ENCODE data around the gene PREX1.

Gene PREX1

DNA sequence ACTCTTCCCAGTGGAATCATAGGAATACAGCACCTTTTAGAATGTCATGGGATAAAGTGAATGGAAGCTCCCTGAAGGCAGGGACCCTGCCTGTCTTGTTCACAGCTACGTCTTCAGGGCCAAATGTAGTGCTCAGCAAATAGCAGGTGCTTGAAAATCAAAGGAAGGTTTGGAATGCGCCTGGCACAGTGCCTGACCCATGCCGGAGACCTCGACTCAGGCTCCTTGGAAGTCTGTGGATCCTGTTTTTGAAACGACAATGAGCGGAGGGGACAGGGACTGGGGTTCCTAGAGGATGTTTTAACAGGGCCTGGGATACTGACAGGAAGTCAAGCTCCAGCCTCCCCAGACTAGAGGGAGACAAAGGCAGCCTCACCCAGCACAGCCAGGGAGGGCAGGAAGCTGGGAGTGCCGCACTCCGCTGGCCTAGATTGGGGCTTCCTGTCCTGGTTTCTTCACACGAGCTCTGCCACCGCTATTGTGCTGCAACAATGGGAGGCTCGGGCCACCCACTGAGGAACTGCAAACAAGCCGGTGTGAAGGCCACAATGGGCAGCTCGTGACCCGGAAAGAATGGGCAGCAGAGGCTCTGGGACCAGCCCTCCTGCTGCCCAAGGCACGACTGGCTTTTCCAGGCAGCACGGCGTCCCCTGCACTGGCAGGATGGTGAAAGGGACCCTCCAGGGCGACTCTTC is 76.7 kb downstream of the PREX1 start:
- DNase-seq (ENCODE audit: low spot score) = peak; percentile 89

- DNase-seq (ENCODE audit: low spot score) = no peak
These were observed 77.4 kb downstream of the PREX1 start for GRCh38 chr20:48750376-48750775.

DNA sequence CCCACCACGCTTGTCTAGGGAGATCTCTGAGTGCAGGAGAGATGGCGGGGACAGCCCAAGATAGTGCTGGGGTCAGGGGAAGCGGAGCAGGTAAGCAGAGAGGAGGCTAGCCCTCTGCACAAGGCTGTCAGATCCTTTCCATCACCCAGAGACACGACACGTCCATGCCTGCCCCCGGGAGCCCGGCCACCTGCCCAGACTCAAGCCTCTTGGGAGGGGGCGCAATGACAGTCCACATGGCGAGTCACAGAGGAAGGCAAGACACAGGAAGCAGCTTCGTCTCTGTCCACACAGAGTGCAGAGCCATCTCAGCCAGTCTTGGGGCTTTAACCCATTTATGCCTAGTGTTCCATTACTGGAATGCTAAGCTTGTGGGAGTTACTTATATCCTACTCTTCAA is 78.4 kb downstream of the PREX1 start:
- no peak for DNase-seq (ENCODE audit: low spot score)

GRCh38 chr20:48748556-48748955 is 79.2 kb downstream of the PREX1 start:
- DNase-seq (ENCODE audit: low spot score) = no peak

DNA sequence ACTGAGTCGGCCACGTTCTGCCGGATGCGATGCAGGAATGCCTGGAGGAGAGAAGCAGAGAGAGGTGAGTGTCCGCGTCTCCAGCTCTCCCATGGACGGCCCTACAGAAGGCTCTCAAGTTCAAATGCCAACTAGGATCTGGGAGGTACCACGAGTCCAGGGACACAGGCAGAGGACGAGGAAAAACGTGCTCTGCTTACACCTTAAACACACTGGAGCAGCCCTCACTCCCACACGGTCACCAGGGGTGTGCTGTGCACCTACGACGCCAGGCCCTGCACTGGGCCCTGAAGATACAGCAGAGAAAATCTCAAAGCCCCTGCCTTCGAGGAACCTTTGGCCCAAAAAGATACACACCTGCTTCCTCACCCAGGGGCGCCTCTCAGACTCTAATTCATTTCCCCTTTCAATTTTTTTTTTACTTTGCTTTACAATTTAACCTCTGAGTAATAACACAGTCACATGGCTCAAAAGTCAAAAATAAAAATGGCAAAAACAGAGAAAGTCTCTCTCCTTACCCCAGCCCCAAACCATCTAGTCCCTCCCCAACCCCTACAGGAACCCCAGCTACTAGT is 79.9 kb downstream of the PREX1 start:
- DNase-seq (ENCODE audit: low spot score) = no peak

DNA sequence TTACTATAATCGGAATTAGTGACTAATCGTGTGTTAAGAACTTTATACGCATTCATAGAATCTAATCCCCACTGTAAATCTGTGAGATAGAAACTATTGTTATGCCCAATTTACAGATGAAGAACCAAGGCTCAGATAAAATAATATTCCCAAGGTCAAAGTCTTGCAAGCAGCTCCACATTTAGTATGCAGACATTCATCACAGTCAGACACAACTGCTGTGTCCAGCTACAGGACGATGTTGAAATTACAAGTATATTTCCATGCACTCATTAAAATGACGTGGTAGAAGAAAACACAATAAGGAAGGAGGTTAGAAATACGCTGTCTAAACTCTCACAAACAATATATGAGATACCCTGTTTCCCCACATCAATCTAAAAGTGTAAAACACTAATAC is 82.5 kb downstream of the PREX1 start:
- DNase-seq (ENCODE audit: low spot score) = no peak

- DNase-seq (ENCODE audit: low spot score) = no peak
These were observed 83.3 kb downstream of the PREX1 start for GRCh38 chr20:48744515-48744914.

DNA sequence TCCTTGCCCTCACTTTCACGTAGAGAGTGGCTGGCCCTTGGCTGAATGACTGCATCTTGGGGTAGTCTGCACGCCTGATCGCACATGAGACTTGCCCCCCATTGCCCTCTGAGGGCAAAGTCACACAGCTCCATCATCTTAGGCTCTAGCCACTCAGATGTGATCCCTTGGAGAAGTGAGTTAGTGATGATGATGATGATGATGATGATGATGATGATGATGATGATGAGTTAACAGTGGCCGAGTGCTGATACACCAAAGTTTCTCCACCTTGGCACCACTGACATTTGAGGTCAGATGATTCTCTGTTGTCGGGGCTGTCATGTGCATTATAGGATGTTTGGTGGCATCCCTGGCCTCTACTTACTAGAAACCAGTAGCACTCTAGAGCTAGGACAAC is 84.0 kb downstream of the PREX1 start:
- DNase-seq (ENCODE audit: low spot score) = no peak

DNA sequence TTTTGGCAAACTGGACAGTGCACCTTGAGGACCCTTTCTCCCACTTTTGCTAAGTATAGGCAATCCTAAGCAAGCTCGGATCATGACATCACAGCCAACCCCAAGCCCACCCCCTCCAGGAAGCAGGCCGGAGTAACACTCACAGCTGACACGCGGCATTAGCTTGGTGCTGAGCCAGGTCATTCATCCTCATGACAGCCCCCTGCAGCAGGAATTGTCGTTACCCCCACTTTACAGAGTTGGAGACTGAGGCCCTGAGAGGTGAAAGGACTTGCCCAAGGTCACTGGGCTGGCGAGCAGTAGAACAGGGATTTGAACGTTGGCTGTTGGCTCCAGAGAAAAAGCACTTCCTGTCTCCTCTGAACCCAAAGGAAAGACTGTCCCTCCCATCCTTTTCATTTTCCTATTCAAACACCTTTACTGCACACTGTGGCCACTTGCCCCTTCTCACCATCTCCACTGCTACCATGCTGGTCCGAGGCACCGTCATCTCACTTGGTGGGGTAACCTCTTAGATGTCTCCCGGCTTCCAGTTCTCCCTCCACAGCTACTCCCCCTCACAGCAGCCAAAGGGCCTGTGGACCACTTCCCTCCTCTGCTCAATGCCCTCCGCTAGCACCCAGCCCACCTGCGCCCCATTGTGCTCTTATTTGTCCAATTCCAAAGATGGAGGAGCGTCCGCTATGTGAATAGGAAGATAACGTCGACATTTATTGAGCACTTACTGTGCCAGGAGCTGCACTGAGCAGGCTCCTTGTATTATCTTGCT is 84.7 kb downstream of the PREX1 start:
- DNase-seq (ENCODE audit: low spot score) = no peak

GRCh38 chr20:48742233-48742632 is 85.6 kb downstream of the PREX1 start:
- no peak for DNase-seq (ENCODE audit: low spot score)

- DNase-seq (ENCODE audit: low spot score) = no peak
These were observed 86.1 kb downstream of the PREX1 start for GRCh38 chr20:48741669-48742068.

- DNase-seq (ENCODE audit: low spot score) = no peak
These were observed 87.1 kb downstream of the PREX1 start for GRCh38 chr20:48740712-48741111.

DNA sequence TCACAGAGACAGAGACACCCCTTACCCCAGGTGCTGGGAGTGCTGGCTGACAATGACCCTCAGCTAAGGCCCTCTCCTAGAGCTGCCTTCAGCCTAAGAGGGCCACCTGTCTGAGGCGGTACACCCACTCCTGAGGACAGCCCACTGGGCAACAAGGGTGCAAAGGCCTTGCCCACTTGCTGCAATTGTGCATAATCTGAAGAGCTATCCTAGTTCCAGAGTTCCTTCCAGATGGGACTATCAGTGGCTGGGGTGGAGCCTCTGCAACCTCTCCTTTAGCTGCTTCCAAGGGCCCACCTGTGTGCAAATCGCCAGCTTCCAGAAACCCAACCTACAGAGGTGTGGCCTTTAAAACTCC is 87.5 kb downstream of the PREX1 start:
- DNase-seq (ENCODE audit: low spot score) = no peak

- DNase-seq (ENCODE audit: low spot score) = no peak
These were observed 88.2 kb downstream of the PREX1 start for GRCh38 chr20:48739395-48740291.

DNA sequence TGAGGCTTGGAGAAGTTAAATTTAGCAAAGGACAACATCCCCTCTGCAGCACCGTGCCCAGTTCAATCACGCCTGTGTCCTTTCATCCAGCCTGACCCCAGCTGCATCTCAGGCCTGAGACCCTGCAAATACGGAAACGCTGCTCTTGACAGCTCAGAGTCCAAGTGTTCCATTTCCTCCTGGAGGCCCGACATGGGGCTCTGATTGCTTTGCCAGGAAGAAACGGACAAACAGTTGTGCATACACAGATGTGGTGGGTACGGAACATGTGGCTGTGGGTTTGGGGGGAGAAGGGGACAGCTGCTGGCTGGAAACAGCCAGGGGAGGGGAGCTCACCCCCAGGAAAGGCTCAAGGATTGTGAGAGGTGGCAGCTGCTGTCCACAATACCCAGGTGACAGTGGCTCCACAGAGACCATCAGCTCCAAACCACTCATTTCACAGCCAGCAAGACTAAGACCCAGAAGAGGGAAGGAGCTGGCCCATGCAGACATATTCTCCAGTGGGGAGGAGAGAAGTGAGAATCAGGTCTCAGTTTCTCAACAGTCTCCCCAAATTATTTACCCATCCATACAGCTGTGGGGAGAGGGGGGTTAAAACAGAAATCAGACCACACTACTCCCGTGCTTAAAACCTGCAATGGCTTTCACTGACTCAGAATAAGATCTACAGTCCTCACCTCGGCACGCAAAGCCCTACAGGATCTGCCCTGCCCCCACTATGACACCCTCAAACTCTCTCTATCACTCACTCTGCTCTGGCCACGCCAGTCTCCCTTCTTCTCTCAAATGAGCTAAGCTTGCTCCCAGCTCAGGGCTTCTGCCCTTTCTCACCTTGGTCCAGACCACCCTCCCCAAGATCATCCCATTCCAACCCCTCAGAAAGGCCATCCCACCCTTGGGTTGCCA is 89.1 kb downstream of the PREX1 start:
- no peak for DNase-seq (ENCODE audit: low spot score)

- DNase-seq (ENCODE audit: low spot score) = no peak
These were observed 89.8 kb downstream of the PREX1 start for GRCh38 chr20:48738094-48738398.

DNA sequence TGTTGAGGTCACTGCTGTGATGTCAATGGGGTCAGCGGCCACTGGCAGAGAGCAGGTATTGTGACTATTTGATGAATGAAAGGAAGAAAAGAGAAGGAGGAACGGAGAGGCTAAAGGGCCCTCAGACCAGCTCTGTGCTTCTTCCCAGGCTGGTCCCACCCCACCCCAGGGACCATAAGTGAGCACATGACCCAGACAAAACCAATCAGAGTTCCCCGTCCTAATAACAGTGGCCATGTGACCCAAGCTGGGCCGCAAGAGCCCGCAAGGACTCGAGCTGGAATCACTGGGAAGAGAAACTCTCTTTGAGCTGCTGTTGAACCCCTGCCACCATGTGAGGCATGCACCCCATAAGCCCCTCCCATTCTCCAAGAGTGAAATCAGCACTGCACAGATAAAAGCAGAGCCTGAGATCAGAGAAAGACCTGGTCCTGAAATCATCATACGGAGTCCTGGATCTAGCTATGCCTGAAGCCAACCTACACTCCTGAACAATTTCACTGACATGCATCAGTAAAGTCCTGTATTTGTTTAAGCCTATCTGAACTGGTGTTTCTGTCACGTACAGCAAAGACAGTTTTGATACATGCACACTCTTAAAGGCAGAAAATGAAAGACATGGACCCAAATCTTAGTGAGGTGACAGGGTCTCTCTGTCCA is 90.2 kb downstream of the PREX1 start:
- DNase-seq (ENCODE audit: low spot score) = peak; percentile 85

DNA sequence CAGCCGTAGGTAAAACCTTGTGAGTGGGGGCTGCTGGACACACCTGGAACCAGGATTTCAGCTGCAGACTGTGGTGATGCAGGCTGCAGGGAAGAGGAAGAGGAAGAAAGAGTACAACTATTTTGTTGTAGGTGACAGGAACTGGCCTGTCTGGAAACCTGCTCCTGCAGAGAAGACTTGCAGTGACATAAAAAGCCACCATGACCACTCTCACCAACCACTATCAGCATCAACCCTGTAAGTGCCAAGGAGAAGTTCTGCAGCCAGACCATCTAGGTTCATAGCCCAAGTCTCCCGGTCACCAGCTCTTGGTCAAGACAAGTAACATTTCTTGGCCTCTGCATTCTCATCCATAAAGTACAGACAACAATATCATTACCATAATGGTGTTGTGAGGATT is 91.2 kb downstream of the PREX1 start:
- no peak for DNase-seq (ENCODE audit: low spot score)

DNA sequence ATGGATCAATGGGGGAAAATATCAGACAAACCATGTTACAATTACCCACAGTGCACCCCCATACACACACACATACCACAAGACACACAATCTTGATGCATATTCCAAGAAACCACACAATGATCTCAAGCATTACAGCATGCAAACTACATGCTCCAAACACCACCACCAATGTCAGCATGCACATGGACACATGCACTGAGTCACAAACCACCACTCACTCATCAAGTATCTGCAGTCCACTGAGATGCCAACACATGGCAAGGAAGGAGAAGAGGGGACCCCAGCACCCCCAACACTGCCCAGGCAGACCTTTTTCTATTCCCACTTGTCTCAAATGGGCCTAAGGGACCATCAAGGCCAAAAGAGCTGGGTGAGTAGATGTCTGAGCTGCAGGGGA is 91.6 kb downstream of the PREX1 start:
- no peak for DNase-seq (ENCODE audit: low spot score)

DNA sequence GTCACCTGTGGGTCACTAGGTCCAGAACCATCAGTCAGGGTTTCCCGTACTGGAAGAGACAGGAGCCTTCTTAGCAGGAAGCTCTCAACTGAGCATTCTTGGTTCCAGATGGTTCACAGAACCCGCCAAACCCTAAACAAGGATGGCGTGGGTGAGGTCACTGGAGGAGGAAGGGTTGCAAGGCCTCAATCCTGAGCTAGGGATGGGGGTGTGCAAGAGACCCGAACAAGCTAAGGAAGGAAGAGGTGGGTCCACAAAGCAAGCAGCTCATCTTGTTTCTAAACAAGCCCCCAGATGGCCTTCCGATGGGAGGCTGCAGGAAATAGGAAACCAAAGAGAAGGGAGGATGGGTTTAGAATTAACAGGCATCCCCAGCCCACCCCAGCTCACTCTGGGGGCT is 92.7 kb downstream of the PREX1 start:
- no peak for DNase-seq (ENCODE audit: low spot score)

DNA sequence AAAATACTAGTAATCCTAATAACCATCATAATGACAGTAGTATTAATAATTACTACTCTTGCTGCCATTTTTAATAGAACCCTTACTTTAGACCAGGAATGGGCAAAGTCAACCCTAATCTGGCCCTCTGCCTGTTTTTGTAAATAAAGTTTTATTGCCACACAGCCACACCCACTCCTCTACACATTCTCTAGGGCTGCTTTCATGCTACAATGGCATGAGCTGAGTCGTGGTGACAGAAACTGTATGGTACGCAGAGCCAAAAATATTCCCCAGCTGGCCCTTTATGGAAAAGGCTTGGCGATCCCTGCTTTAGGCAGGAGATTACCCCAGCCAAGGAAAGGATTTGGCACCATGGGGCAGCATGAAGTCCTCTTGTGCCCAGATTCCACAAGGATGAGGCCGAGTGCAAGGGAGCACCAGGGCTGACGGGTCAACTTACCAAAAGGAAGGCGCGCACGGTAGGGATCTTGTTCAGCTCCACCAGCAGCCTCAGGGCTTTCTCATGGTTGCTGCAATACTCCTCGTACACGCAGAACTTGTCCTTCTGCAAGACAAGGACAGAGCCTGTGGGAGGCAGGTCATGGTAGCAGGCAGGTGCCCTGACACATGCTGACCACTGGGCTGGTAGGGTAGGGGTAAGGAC is 93.6 kb downstream of the PREX1 start:
- no peak for DNase-seq (ENCODE audit: low spot score)
